ENCODE data around the gene RETREG2. TPM values are rescaled to one million over a fixed set of nuclear protein-coding genes. Genes with fewer than 3 reads are reported as not detected.
A peak's percentile ranks its signal among the peaks of the same experiment; 100 is the strongest.

The RETREG2 gene
- total RNA-seq, 1 donor from 2014 or later = 75.7 TPM

DNA sequence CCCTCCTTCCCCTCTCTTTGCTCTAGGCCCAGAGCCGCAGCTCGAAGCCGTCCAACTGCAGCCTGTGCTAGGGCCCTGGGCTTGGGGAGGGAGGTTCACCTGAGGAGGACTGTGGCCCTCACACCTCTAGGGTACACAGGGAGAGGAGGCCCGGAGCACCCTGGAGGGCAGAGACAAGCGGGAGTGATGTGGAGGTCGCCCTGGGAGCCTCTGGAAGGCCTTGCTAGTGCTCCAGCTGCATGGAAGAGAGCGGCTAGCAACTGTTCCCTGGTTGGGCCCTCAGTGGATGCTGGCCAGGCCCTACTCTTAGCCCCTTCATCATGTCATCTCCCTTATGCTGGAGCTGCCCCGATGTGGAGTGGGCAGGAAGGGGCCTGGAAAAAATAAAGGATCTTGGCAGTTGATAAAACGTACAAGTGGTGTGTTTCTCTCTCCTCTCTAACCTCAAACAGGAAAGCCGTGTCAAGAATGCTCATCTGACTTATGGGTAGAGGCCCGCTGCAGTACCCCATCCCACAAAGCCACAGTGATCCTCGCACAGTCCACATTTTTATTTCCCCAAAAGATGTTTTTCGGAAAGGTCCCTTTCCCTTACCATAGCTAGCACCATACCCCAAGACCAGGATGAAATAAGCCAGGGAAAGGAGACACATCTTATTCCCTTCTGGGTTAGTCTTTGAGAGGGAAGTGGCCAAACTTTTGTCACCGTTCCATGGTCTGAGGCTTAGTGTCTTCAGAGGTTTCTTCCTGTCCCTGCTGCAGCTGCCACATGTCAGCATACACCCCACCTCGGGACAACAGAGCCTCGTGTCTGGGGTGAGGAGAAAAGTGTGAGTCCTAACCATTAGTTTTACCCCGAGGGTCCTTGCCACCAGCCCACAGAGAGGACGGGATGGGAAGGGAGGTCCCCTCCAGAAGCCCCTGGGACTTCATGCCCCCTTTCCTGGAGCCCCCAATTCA, 31.4 kb downstream of the RETREG2 start:
- DNase-seq (ENCODE audit: low spot score) (no peak), ATAC-seq (no peak)

GRCh38 chr2:219210196-219210885, 32.3 kb downstream of the RETREG2 start:
- ATAC-seq (no peak), DNase-seq (ENCODE audit: low spot score) (no peak)
- intact Hi-C loops (cut with DNase I) = no loop called here

More for the DNA sequence above, 31.4 kb downstream of the RETREG2 start:
- intact Hi-C loops (cut with DNase I) = no loop called here

DNA sequence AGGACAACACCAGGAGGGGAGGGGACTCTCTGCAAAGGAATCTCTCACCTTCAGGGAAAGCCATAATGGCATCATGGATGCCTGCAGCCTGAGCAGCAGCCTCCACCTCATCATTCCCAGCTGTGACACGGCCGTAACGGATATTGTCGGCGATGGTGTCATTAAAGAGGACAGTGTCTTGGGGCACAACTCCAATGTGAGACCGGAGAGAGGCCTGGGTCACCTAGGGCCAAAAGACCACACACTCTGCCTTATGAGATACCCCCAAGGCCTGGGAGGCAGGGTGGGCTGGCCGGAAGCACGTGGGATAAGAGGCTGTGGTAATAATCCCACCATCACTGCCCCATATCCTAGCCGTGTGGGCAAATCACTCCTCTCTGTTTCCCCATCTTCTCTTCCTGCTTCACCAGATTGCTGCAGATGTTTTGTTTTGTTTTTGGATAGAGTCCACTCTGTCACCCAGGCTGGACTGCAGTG, 32.8 kb downstream of the RETREG2 start:
- no peak for DNase-seq (ENCODE audit: low spot score)
- no peak for ATAC-seq
- intact Hi-C loops (cut with DNase I) = no loop called here

DNA sequence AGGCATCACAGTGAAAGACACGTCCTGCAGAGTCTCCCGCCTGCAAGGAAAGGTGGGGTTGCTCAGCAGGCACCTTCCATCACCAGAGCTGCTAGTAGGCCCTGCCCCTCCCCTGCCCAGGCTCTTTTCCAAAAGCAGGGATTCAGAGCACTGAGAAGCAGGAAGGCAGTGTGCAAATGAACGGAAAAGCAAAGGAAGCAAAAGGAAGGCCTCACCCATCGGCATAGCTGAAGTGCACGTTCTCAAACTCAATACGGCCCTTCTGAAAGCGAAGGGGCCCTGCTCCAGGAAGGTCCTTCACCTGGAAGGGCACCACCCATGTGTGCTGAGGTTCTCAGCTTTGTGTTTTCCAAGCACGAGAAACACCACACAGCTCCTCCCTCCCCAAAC, 34.9 kb downstream of the RETREG2 start:
- intact Hi-C loops (cut with DNase I) = no loop called here
- ATAC-seq (no peak), DNase-seq (ENCODE audit: low spot score) (no peak)

- ATAC-seq (no peak), DNase-seq (ENCODE audit: low spot score) (no peak)
- intact Hi-C loops (cut with DNase I) = no loop called here
Measured at GRCh38 chr2:219213486-219214071, 35.5 kb downstream of the RETREG2 start.

GRCh38 chr2:219214141-219214540, 36.1 kb downstream of the RETREG2 start:
- ATAC-seq (no peak), DNase-seq (ENCODE audit: low spot score) (no peak)
- intact Hi-C loops (cut with DNase I) = no loop called here

DNA sequence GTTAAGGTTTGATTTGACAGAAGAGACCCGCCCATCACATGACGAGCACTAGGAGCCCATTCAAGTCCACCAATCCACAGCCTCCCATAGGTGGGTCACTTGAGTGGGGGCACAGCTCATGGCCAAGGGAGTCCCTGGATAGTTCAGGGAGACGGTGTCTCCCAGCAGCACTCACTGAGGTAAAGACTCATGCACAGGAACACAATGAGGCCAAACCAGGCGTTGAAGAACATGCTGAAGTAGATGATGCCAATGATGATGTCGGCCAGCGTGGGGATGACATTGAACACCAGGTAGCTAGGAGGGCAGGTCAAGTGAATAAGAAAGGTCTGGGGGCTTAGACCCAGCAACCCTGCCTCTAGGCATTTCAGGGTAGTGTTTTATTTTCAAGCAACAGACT, 36.7 kb downstream of the RETREG2 start:
- no peak for ATAC-seq
- intact Hi-C loops (cut with DNase I) = loop anchor here (5.0 kb wide), 2 partner anchors 37 to 817 kb away; partner anchors contain the start of genes CNPPD1, CTDSP1 and RETREG2

DNA sequence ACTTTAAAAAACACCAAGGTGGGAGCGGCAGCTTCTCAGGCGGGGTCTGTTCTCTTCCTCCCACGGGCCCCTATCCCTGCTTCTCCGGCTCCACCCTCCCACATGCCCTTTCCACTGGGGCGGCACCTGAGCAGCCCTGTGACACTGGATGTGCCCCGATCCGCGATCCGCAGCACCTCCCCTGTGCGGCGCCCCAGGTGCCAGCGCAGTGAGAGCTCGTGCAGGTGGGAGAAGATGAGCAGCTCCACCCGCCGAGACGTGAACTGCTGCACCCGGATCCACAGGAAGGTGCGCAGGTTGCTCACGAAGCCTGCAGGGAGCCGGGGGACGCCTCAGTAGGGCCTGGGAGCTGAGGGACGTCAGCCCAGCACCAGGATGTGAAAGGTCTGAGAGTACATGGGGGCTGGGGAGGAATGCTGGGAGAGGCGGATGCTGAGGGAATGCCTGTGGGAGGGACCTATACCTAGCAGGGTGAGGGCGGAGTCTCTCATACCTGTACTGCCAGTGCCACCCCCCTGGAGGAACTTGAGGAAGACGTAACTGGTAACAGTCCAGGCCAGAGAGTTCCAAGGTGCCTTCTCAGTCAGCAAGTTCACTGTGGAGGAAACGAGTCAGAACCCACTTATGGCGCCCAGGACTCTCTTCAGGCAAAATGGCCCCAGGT, 37.9 kb downstream of the RETREG2 start:
- intact Hi-C loops (cut with DNase I) = loop anchor here (5.0 kb wide), 2 partner anchors 39 to 819 kb away; partner anchors contain the start of genes CNPPD1, CTDSP1 and RETREG2
- no peak for ATAC-seq

More for the DNA sequence above, 36.7 kb downstream of the RETREG2 start:
- DNase-seq (ENCODE audit: low spot score) = no peak

GRCh38 chr2:219216535-219216915, 38.5 kb downstream of the RETREG2 start:
- intact Hi-C loops (cut with DNase I) = loop anchor here (5.0 kb wide), 2 partner anchors 39 to 819 kb away; partner anchors contain the start of genes CNPPD1, CTDSP1 and RETREG2
- DNase-seq (ENCODE audit: low spot score) (no peak), ATAC-seq (no peak)

More for the DNA sequence above, 37.9 kb downstream of the RETREG2 start:
- DNase-seq (ENCODE audit: low spot score) = no peak

- ATAC-seq (peak; percentile 43), DNase-seq (ENCODE audit: low spot score) (peak; percentile 75)
- intact Hi-C loops (cut with DNase I) = loop anchor here (5.0 kb wide), 2 partner anchors 41 to 821 kb away; partner anchors contain the start of genes CNPPD1, CTDSP1 and RETREG2
Measured at GRCh38 chr2:219218217-219218731, 40.2 kb downstream of the RETREG2 start.

DNA sequence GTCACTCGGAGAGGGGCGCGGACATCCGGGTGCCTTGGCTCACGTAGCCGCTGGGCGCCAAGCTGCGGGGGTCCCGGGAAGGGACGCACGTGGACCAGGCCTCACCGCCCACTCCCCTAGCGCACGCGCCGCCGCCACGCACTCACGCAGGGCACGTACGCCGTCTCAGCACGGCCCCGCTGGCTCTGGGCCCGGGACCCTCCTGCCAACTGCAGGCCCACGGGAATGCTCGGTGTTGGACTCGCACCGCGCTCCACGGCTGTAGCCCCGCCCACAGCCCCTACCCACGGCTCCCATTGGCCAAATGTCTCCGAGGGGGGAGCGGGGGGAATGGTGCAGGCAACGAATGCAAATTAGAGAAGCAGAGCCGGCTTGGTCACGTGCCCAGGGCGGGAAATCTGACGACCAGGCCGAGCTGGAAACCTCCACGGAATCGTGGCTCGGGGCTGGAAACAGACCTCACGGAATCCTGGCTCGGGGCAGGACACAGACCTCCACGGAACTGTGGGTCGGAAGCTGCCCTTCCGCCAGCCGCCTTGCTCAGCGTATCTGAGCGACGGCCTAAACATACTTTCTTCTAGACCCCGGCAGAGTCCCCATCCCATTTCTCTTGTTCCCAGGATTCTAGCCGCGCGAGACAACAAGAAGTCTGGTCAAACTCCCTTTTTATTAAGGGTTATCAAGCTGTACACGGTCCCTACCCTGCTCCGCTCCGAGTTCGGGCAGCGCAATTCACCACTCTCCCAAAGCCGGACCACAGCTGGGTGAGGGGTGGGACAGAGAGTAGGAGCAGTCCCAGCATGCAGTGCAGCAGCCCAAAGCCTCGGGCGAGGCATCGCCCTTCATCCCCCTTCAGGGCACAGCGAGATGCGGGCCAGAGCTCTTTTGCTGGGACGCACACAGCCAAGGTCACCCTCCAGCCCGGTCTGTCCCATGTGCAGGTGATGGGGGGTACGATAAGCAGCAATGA, 40.9 kb downstream of the RETREG2 start, which contains the start of gene ABCB6:
Gene ABCB6 (minus strand): TSS at position 227 of the 970 bp plus-strand sequence. CDS start 285 bp downstream, outside the sequence.
- peak; percentile 99 for DNase-seq (ENCODE audit: low spot score)
- peak; percentile 96 for ATAC-seq
- intact Hi-C loops (cut with DNase I) = loop anchor here (5.0 kb wide), 2 partner anchors 42 to 822 kb away; partner anchors contain the start of genes CNPPD1, CTDSP1 and RETREG2

DNA sequence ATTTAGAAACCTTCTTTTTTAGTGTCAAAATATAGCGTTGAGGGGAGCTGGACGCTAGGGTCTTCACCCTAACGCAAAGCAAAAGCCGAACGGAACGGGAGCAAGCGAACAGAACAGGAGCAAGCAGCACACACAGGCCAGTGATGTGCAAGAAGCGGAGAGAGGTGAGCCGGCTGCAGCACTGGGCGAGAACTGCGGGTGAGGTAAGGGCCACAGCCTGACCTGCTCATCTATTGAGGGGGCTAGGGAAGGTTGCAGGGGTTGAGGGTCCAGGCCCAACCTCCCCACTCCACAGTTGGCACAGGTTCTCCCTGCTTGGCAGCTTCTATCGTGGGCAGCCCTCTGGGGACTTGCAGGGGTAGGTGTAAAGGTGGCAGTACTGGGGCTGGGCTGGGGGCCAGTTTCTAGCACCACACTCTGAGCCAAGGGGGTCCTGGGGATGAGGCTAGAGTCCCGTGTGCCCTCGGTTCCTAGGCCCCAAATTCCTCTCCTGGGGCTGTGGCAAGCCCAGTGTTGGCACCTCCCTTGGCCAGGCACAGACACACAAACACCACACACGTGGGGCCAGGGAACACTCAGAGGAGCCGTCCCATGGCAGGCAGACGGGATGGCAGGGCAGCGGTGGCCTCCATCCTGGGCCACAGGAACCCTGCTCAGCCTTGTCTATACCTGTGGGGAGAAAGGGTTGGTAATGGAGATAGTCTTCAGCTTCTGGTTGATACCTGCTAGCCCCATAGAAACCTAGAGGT, 41.9 kb downstream of the RETREG2 start:
- DNase-seq (ENCODE audit: low spot score) (no peak), ATAC-seq (no peak)
- intact Hi-C loops (cut with DNase I) = loop anchor here (5.0 kb wide), 2 partner anchors 43 to 823 kb away; partner anchors contain the start of genes CNPPD1, CTDSP1 and RETREG2

DNA sequence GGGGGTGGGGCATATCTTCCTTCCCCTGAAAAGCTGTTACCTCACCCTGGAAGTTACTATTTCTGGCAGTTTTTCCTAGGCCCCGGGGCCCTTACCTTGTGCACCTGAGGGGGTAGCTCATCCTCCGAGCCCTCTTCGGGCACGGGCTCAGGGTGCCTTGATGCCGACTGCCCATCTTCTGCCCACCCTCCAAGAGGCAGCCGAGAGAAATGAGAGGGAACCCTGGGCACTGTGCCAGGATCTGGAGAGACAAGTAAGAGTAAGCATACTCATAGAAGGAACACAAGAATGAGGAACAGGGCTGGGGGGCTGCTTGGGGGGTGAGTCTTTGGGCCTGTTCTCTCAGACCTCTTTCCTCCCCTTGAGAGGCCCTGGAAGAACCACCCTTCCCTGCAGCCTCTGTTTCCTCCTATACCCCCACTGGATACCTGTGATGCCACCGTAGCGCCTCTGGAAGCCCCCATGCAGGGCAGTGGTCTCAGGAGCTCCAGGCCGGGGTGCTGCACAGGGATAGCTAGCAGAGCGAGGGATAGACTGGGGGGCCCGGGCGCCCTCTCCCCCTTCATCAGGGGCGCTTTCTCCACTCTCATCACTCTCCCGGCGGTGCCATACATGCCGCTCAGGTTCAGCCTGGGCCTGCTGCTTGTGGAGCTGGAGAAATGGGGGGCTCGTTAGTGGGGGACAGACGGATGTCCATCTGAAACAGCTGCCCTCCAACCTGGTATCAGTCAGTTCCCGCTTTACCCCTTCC, 42.8 kb downstream of the RETREG2 start:
- ATAC-seq = no peak
- DNase-seq (ENCODE audit: low spot score) = no peak
- intact Hi-C loops (cut with DNase I) = no loop called here

- no peak for ATAC-seq
- intact Hi-C loops (cut with DNase I) = no loop called here
- no peak for DNase-seq (ENCODE audit: low spot score)
Measured at GRCh38 chr2:219221957-219222518, 44.0 kb downstream of the RETREG2 start.
